Large intestine (tissue), 3 donors: ENCODE results near the gene RHEBL1. TPM values are rescaled to one million over a fixed set of nuclear protein-coding genes. Genes with fewer than 3 reads are reported as not detected.

ENCODE experiments used
- DNase-seq, 2 donors: peaks; one replicate each; pipeline versions ENCODE4 v3.0.0 to v3.0.0-alpha.2; 2013
- H3K27ac ChIP-seq: one replicate; pipeline ENCODE4 v1.5.1; 2013; ENCODE audit warnings: low read length
- H3K27me3 ChIP-seq: 2 replicates; pipeline ENCODE4 v1.6.1; 2013; ENCODE audit warnings: low read length; ENCODE audit not compliant: control insufficient read depth, insufficient read depth
- H3K36me3 ChIP-seq: 2 replicates; pipeline ENCODE4 v1.6.1; 2013; ENCODE audit warnings: low read length; ENCODE audit not compliant: control insufficient read depth, insufficient read depth
- H3K4me1 ChIP-seq: one replicate; pipeline ENCODE4 v1.6.1; 2013; ENCODE audit warnings: low read length; ENCODE audit not compliant: control insufficient read depth, insufficient read depth
- H3K4me3 ChIP-seq: one replicate; pipeline ENCODE4 v1.5.1; 2013; ENCODE audit warnings: low read length
- H3K9me3 ChIP-seq: one replicate; pipeline ENCODE4 v1.6.1; 2013; ENCODE audit warnings: mild to moderate bottlenecking, low read depth, low read length, moderate library complexity; ENCODE audit not compliant: control insufficient read depth
- WGBS: methylation state at CpG from one replicate; pipeline ENCODE4 v1.1.5; 2013; ENCODE audit warnings: low lambda C conversion rate; ENCODE audit not compliant: insufficient coverage; 5-methylcytosine and 5-hydroxymethylcytosine counted together
- polyA plus RNA-seq: library from polyadenylated mRNA; unstranded; fragments of 120-200 nt; gene quantifications from one replicate; pipeline ENCODE4 v1.2.1, GENCODE V29; 2013

Gene RHEBL1
- polyA plus RNA-seq, 1 donor, result 0.79 TPM

GRCh38 chr12:49044660-49045059 lies 25.1 kb downstream of the RHEBL1 start:
- Histone ChIP-seq H3K4me3 (no peak overlapping the region), H3K27ac (no peak overlapping the region), H3K4me1 (no peaks in the 10 kb centered on the region), H3K9me3 (no peaks in the 10 kb centered on the region), H3K27me3 (no peaks in the 10 kb centered on the region), H3K36me3 (peaks cover 97% of the 10 kb centered on the region)
- DNase-seq, result no peak
- WGBS, result no CpG with 5 or more reads among the region's 12 CpGs

GRCh38 chr12:49043856-49044258 lies 25.9 kb downstream of the RHEBL1 start:
- no peak overlapping the region for H3K27ac ChIP-seq
- no peak overlapping the region for H3K4me3 ChIP-seq
- H3K27me3 ChIP-seq, result no peaks in the 10 kb centered on the region
- no peaks in the 10 kb centered on the region for H3K4me1 ChIP-seq
- peak in 1 of 2 donors; percentile 38 for DNase-seq
- no peaks in the 10 kb centered on the region for H3K9me3 ChIP-seq
- peaks cover 97% of the 10 kb centered on the region for H3K36me3 ChIP-seq
- WGBS, result no CpG with 5 or more reads among the region's 11 CpGs

GRCh38 chr12:49043241-49043640 lies 26.5 kb downstream of the RHEBL1 start:
- DNase-seq, result no peak
- H3K4me1 ChIP-seq, result no peaks in the 10 kb centered on the region
- WGBS, result no CpG with 5 or more reads among the region's 4 CpGs

GRCh38 chr12:49041881-49042484 lies 27.8 kb downstream of the RHEBL1 start:
- DNase-seq, result no peak
- WGBS, result no CpG with 5 or more reads among the region's 18 CpGs
- no peak overlapping the region for H3K4me3 ChIP-seq
- H3K27me3 ChIP-seq, result no peaks in the 10 kb centered on the region
- peaks cover 99% of the 10 kb centered on the region for H3K36me3 ChIP-seq
- no peaks in the 10 kb centered on the region for H3K9me3 ChIP-seq
- no peak overlapping the region for H3K27ac ChIP-seq
- no peaks in the 10 kb centered on the region for H3K4me1 ChIP-seq

More at GRCh38 chr12:49043241-49043640, 26.5 kb downstream of the RHEBL1 start:
- H3K9me3 ChIP-seq, result no peaks in the 10 kb centered on the region
- H3K27ac ChIP-seq, result no peak overlapping the region
- peaks cover 97% of the 10 kb centered on the region for H3K36me3 ChIP-seq
- no peak overlapping the region for H3K4me3 ChIP-seq
- H3K27me3 ChIP-seq, result no peaks in the 10 kb centered on the region

GRCh38 chr12:49041036-49041880 lies 28.5 kb downstream of the RHEBL1 start:
- H3K4me3 ChIP-seq, result no peak overlapping the region
- H3K27me3 ChIP-seq, result no peaks in the 10 kb centered on the region
- no peaks in the 10 kb centered on the region for H3K4me1 ChIP-seq
- H3K36me3 ChIP-seq, result peaks cover 95% of the 10 kb centered on the region
- no peak overlapping the region for H3K27ac ChIP-seq
- DNase-seq, result no peak
- no peaks in the 10 kb centered on the region for H3K9me3 ChIP-seq
- WGBS, result no CpG with 5 or more reads among the region's 31 CpGs

DNA sequence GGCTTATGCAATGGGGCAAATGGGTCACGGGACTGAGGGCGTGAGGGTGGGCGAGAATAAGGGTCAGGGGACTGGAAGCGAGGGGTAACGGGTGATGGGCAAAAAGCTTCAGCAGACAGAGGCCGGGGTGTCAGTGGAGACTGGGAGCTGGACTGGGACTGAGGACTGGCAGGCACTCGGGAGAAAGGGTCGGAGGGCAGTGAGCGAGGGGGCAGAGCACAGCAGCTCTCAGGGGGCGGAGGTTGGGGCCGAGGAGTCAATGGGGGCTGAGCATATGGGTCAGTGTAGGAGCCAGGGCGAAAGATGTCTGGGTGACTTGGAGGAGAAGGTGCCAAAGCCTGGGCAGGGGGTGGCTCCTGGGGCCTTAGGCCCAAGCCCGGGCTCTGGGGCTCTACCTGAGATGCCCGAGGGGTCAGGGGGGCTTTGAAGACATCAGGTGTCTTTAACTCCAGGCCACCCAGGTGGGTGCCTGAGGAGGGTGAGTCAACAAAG lies 29.4 kb downstream of the RHEBL1 start:
- 95% methylated on average over 8 of the region's 14 CpGs for WGBS
- peaks cover 92% of the 10 kb centered on the region for H3K36me3 ChIP-seq

GRCh38 chr12:49039421-49040363 lies 30.1 kb downstream of the RHEBL1 start:
- Histone ChIP-seq H3K27me3 (no peaks in the 10 kb centered on the region), H3K27ac (no peak overlapping the region), H3K4me1 (no peaks in the 10 kb centered on the region), H3K4me3 (no peak overlapping the region), H3K36me3 (peaks cover 92% of the 10 kb centered on the region), H3K9me3 (no peaks in the 10 kb centered on the region)
- no peak for DNase-seq
- WGBS, result no CpG with 5 or more reads among the region's 30 CpGs

More for the DNA sequence above, 29.4 kb downstream of the RHEBL1 start:
- Histone ChIP-seq H3K4me1 (no peaks in the 10 kb centered on the region), H3K27me3 (no peaks in the 10 kb centered on the region), H3K4me3 (no peak overlapping the region), H3K27ac (no peak overlapping the region), H3K9me3 (no peaks in the 10 kb centered on the region)
- no peak for DNase-seq

DNA sequence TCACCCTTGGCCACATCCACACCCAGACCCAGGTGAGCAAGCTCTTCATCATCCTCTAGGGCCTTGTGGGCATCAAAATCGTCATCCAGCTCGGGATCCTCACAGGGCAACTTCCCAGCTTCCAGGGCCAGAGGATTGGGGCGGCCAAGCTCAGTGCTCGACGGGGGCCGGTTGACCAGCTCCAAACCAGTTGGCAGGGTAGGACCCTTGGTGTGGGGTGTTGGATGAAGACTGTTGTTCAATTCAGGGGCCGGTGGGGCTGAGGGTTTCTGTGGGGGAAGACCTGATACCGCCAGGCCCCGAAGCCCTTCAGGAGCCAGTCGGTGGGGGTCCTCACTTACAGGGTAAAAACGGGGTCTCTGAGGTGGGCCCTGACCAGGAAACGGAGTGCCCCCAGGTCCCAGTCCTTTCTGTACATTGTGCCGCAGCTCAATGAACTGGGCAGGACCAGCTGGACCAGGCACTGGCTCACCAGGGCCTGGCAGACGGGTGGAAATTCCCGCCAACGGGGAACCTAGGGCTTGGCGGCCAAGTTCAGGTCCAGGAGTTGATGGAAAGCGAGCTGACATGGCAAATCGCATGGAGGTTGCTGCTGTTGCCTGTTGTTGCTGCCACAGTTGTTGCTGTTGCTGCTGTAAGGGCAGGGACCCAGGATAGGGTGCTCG lies 31.4 kb downstream of the RHEBL1 start:
- Histone ChIP-seq H3K27me3 (no peaks in the 10 kb centered on the region), H3K4me3 (no peak overlapping the region), H3K4me1 (no peaks in the 10 kb centered on the region), H3K27ac (no peak overlapping the region), H3K36me3 (peaks cover 92% of the 10 kb centered on the region), H3K9me3 (no peaks in the 10 kb centered on the region)
- no peak for DNase-seq
- whole genome bisulfite sequencing, result 100% methylated on average over 1 of the region's 20 CpGs

DNA sequence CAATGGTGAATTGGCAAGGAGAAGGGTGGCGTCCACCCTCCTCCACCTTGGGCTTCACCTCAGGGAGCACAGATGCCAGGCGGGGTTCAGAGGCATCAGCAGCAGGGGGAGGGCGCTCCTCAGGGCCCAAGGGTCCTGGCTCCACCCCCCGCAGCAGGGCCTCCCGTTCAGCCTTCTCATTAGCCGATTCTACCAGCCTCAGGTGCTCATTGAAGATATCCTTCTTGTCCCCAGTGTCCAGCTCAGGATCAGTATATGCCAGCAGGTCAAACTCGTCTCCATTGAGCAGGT lies 31.9 kb downstream of the RHEBL1 start:
- Histone ChIP-seq H3K4me3 (no peak overlapping the region), H3K27me3 (no peaks in the 10 kb centered on the region), H3K27ac (no peak overlapping the region), H3K9me3 (no peaks in the 10 kb centered on the region), H3K4me1 (no peaks in the 10 kb centered on the region), H3K36me3 (peaks cover 92% of the 10 kb centered on the region)
- no peak for DNase-seq
- WGBS, result no CpG with 5 or more reads among the region's 7 CpGs
